ENCODE results near the gene PRR16.

Gene PRR16

GRCh38 chr5:120538149-120538548 is 74.0 kb downstream of the PRR16 start:
- DNase-seq (ENCODE audit: low read depth, low spot score) = peak; percentile 80
- TF ChIP-seq, protein P1, sequence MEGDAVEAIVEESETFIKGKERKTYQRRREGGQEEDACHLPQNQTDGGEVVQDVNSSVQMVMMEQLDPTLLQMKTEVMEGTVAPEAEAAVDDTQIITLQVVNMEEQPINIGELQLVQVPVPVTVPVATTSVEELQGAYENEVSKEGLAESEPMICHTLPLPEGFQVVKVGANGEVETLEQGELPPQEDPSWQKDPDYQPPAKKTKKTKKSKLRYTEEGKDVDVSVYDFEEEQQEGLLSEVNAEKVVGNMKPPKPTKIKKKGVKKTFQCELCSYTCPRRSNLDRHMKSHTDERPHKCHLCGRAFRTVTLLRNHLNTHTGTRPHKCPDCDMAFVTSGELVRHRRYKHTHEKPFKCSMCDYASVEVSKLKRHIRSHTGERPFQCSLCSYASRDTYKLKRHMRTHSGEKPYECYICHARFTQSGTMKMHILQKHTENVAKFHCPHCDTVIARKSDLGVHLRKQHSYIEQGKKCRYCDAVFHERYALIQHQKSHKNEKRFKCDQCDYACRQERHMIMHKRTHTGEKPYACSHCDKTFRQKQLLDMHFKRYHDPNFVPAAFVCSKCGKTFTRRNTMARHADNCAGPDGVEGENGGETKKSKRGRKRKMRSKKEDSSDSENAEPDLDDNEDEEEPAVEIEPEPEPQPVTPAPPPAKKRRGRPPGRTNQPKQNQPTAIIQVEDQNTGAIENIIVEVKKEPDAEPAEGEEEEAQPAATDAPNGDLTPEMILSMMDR (IDR thresholded peaks at IDR 0.05; ENCODE audit: low read depth, low read length) = no peak
- in situ Hi-C loops (cut with HindIII; ENCODE audit: low sequenced_read_pairs) = no loop called here
- H3K4me3 ChIP-seq (ENCODE audit: low read depth, low read length) = no peak overlapping the region

- peak; percentile 73 for DNase-seq (ENCODE audit: low read depth, low spot score)
- TF ChIP-seq, protein P1 (IDR thresholded peaks at IDR 0.05; ENCODE audit: low read depth, low read length) = no peak
- no peak overlapping the region for H3K4me3 ChIP-seq (ENCODE audit: low read depth, low read length)
- in situ Hi-C loops (cut with HindIII; ENCODE audit: low sequenced_read_pairs) = no loop called here
These were observed 74.5 kb downstream of the PRR16 start for GRCh38 chr5:120538644-120539043.

DNA sequence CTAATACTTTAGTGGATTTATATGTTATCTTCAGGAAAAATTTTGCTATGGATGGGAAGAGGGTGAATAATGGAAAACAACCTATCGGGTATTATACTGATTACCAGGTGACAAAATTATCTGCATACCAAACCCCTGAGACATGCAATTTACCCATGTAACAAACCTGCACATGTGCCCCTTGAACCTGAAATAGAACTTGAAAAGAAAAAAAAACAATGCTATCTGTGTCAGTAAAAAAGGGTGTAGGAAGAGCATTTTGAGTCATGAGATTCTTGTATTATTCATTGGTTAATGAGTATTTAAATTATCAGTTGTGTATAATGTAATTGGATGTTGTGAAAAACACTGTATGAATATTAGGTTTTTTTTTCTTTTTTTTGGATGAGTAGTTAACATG is 75.4 kb downstream of the PRR16 start:
- no peak for DNase-seq (ENCODE audit: low read depth, low spot score)
- TF ChIP-seq, protein P1 (IDR thresholded peaks at IDR 0.05; ENCODE audit: low read depth, low read length) = no peak
- in situ Hi-C loops (cut with HindIII; ENCODE audit: low sequenced_read_pairs) = no loop called here
- no peak overlapping the region for H3K4me3 ChIP-seq (ENCODE audit: low read depth, low read length)

DNA sequence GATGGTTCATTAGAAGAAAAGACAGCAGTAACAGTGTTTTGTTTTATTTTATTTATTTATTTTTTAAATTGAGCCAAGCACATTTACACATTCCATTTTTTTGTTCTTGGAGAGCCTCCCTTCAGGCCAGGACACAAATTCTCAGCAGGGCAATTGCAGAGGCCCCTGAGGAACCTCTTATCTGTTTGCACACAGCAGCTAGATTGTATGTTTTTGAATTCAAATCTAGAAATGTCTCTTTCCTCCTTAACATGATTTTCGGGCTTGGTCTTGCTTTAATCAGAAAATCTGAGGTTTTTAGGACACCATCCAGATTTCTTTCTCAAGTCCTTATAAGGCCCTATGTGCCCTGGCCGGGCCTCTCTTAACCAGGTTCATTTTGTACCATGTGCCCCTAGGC is 76.0 kb downstream of the PRR16 start:
- no peak overlapping the region for H3K4me3 ChIP-seq (ENCODE audit: low read depth, low read length)
- TF ChIP-seq, protein P1 (IDR thresholded peaks at IDR 0.05; ENCODE audit: low read depth, low read length) = no peak
- DNase-seq (ENCODE audit: low read depth, low spot score) = no peak
- in situ Hi-C loops (cut with HindIII; ENCODE audit: low sequenced_read_pairs) = no loop called here

GRCh38 chr5:120544043-120544442 is 79.9 kb downstream of the PRR16 start:
- in situ Hi-C loops (cut with HindIII; ENCODE audit: low sequenced_read_pairs) = no loop called here
- DNase-seq (ENCODE audit: low read depth, low spot score) = no peak
- no peak overlapping the region for H3K4me3 ChIP-seq (ENCODE audit: low read depth, low read length)
- TF ChIP-seq, protein P1 (IDR thresholded peaks at IDR 0.05; ENCODE audit: low read depth, low read length) = no peak

DNA sequence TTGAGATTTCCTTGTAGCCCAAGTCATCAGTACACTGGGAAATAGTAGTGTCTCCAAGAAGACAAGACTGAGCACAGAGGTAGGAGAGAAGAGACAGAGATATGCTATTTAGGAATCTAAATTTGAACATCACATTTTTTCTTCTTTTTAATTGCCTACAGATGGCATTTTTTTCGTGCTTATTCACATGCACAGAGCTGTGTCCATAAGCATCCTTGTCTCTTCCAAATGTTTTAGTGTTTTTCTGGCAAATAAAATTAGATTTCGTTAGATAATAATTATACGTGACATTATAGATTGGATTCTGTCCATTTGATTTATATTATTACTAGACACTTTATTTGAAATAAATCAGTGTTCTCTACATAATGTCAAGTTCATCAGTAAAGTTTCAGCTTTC is 80.9 kb downstream of the PRR16 start:
- TF ChIP-seq, protein P1 (IDR thresholded peaks at IDR 0.05; ENCODE audit: low read depth, low read length) = no peak

DNA sequence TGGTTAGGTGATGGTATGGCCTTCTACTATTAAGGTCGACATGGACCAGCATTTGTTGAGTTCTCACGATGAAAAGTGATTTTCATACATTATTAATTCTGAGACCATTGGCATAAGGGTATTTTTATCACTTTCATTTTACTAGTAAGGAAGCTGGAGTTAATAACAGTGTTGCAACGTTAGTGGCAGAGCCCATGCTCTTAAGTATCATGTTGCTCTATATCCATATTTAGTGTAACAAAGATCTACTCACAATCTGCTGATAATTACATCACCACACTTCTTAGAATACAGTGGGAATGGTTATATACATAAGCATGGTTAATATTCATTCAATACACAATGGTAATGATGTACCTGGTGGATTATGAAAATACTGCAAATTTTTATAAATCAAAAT is 81.9 kb downstream of the PRR16 start:
- no peak overlapping the region for H3K4me3 ChIP-seq (ENCODE audit: low read depth, low read length)
- no peak for DNase-seq (ENCODE audit: low read depth, low spot score)
- TF ChIP-seq, protein P1 (IDR thresholded peaks at IDR 0.05; ENCODE audit: low read depth, low read length) = no peak
- in situ Hi-C loops (cut with HindIII; ENCODE audit: low sequenced_read_pairs) = no loop called here

More for the DNA sequence above, 80.9 kb downstream of the PRR16 start:
- in situ Hi-C loops (cut with HindIII; ENCODE audit: low sequenced_read_pairs) = no loop called here
- H3K4me3 ChIP-seq (ENCODE audit: low read depth, low read length) = no peak overlapping the region
- no peak for DNase-seq (ENCODE audit: low read depth, low spot score)
